Erythroblast (primary cell): ENCODE results near the gene S1PR1.

Experiments
- DNase-seq, 2 experiments: peaks; one replicate each; lab custom pipeline; 2025; lab: John Stamatoyannopoulos, UW
- GATA1 ChIP-seq: IDR thresholded peaks from 2 replicates; pipeline ENCODE4 v1.6.1; 2011; ENCODE audit warnings: low read depth, mild to moderate bottlenecking, control low read depth, low read length, moderate library complexity
- POLR2A ChIP-seq: IDR thresholded peaks from 2 replicates; pipeline ENCODE4 v1.6.1; 2011; ENCODE audit warnings: mild to moderate bottlenecking, low read length

Gene S1PR1

DNA sequence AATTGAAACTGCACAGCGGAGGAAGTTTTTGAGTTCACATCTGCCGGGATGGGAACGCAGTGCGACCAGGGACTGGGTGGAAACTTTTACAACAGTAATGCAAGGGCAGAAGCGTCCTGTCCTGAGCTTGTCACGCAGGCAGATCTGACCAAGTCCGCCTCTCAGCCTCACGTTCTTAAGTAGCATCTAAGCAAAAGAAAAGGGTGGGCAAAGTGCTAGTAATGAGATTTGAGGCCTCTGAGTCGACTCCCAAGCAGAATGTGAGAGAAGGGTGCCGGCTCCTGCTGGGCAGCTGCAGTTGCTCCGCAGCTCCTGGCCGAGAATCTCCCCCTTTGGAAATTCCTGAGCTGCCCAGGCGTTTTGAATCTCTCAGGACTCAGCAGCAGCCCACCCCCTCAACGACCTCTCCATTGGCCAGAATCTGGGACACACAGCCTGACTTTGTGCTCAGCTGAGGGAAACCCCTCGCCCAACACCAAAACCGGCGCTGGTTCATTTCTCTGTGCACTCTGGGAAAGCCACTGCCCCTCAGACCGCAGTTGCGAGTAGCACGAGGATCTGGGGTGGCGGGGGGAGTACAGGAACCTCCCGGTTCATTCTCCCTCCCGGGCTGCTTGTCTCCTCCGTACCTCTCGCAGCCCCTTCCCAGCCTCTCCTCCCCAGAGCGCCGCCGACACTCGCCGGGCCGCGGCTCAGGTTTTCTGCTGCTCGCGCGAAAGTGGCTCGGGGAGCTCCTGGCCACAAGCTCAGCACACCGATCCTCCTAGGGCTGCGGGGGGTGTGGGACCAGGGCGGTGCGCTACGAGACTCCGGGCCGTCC lies 913 bp upstream of the S1PR1 start:
- peak; percentile 16 to 25 for DNase-seq
- TF ChIP-seq GATA1 (no peak), POLR2A (no peak)

DNA sequence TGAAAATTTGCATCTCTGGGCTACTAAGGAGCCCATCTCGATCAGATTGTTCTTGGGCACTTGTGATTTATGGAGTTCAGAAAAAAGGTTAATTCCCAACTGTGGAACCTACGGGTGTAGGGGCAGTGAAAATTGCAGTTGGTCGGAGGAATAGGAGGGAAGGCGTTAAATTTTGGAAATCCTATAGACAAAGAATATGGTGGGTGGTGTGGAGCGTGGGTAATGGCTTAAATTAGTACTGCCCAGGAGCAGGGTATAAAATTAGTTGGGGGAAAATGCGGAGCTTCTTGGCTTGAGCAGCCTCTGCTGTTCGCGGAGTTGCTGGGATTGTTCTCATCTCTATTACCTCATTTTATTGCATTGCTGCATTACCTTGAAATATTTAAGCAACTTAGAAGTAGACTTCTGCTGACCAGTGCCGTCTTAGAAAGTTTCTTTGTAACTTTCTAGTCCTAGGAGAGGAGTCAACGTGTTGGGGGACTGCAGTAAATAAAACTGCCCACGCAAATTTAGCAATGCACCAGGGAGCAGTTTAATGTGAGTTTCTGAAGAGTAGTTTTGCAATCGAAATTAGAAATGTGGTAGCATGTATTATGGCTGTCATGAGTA lies 514 bp downstream of the S1PR1 start:
- TF ChIP-seq GATA1 (no peak), POLR2A (no peak)
- peak; percentile 16 to 22 for DNase-seq

DNA sequence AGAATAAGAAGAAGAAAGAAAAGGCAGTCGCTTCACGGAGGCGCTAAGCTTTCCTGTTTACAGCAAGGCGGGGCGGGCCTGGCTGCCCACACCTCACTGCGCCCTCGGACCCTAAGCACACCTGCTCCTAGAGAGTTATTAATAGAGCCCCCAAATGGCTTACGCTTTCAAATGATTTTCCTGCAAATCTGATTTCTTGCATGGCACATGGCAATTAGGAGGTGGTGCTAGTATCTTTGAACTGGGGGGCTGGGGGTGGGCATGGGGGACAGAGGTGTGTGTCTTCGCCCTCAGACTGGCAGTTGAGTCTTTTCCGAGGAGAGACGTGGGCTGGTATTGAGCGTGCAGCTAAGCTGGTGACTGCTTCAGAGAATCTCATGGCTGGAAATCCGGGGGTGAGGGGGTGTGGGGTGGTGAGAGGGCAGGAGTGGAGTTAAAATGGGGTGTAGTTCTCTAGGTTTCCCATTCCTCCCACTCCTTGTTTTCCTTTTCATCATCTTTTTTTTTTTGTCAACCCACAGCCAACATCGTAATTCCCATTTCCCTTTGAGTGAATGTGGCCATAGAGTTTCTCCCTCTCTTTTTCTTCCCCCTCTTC lies 1.3 kb downstream of the S1PR1 start:
- DNase-seq = no peak
- TF ChIP-seq POLR2A (no peak), GATA1 (no peak)

DNA sequence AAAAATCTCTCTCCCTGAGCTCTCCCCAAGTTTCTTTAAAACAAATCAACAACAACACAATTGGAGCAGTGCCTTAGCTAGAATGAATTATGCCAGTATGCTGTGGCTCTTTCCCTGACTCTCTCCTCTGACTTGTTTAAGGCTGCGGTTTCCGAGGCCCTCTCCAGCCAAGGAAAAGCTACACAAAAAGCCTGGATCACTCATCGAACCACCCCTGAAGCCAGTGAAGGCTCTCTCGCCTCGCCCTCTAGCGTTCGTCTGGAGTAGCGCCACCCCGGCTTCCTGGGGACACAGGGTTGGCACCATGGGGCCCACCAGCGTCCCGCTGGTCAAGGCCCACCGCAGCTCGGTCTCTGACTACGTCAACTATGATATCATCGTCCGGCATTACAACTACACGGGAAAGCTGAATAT lies 1.9 kb downstream of the S1PR1 start:
- DNase-seq = peak; percentile 66 to 82
- TF ChIP-seq GATA1 (no peak), POLR2A (no peak)

DNA sequence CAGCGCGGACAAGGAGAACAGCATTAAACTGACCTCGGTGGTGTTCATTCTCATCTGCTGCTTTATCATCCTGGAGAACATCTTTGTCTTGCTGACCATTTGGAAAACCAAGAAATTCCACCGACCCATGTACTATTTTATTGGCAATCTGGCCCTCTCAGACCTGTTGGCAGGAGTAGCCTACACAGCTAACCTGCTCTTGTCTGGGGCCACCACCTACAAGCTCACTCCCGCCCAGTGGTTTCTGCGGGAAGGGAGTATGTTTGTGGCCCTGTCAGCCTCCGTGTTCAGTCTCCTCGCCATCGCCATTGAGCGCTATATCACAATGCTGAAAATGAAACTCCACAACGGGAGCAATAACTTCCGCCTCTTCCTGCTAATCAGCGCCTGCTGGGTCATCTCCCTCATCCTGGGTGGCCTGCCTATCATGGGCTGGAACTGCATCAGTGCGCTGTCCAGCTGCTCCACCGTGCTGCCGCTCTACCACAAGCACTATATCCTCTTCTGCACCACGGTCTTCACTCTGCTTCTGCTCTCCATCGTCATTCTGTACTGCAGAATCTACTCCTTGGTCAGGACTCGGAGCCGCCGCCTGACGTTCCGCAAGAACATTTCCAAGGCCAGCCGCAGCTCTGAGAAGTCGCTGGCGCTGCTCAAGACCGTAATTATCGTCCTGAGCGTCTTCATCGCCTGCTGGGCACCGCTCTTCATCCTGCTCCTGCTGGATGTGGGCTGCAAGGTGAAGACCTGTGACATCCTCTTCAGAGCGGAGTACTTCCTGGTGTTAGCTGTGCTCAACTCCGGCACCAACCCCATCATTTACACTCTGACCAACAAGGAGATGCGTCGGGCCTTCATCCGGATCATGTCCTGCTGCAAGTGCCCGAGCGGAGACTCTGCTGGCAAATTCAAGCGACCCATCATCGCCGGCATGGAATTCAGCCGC lies 2.5 kb downstream of the S1PR1 start:
- no peak for TF ChIP-seq POLR2A
- TF ChIP-seq GATA1 = no peak
- DNase-seq = peak in 1 of 2 experiments; percentile 29

DNA sequence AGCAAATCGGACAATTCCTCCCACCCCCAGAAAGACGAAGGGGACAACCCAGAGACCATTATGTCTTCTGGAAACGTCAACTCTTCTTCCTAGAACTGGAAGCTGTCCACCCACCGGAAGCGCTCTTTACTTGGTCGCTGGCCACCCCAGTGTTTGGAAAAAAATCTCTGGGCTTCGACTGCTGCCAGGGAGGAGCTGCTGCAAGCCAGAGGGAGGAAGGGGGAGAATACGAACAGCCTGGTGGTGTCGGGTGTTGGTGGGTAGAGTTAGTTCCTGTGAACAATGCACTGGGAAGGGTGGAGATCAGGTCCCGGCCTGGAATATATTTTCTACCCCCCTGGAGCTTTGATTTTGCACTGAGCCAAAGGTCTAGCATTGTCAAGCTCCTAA lies 3.2 kb downstream of the S1PR1 start:
- no peak for DNase-seq
- TF ChIP-seq POLR2A = no peak
- no peak for TF ChIP-seq GATA1

DNA sequence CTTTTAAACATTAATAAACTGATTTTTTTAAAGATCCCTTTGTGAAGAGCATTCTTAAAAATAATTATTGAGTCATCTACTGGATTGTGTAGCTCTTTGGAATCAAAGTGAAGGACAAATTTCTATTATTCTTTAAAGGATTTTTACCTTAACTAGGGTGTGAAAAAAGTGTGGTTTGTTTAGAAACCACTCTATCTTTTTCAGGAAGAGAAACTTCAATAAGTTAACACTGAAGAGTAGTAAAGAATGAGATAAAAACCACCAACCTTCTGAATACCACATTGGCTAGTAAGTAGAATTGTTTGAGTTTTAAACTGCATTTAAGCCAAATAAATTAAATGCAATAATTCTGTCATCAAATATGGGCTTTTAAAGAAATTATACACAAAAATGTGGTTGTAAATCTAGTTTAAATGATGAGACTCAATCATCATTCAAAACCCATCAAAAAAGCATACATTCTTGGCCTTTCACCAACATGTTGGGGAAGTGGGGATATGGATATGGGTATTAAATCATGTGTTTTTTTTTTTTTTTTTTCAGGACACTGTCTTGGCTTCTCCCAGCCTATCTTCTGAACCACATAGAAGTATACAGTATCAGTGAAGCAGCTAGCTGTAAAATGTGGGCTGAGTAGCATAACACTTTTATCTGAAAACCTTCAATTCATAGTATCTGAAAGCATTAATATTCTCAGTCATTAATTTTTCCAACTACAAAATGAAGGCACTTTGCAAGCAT lies 4.8 kb downstream of the S1PR1 start:
- no peak for DNase-seq
- TF ChIP-seq GATA1 (no peak), POLR2A (no peak)

DNA sequence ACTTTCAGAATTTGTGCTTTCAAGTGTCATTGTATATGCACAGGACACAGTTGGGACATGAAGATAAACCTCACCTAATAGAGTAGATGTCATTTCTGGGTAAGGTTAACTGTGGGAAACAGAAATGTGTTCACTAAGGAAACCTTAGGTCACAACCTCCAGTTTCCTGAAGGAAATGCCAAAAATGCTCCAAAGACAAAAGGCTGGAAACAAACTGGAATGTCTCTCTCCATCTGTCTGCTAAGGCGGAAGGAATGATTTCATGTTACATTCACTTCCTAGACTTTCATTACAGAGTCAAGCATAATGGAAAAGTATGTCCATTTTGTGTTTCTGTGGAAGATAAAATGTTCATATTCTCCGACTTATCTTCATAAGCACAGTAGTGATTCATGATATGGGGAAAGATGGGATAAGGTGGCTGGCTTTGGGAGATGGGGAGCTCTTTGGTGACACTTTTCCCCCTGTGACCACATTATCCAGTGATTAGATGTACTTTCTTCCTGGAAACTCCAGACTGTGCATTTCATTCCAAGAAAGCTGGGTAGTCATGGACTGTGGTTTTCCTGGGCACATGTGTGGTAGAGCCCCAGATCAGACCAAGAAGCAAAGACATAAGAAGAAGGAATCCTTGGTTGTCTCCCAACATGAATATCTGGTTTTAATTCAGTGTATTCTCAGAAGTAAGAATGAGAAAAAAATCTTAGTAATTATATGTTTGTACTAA lies 5.7 kb downstream of the S1PR1 start:
- peak in 1 of 2 experiments; percentile 29 for DNase-seq
- TF ChIP-seq POLR2A (no peak), GATA1 (no peak)

DNA sequence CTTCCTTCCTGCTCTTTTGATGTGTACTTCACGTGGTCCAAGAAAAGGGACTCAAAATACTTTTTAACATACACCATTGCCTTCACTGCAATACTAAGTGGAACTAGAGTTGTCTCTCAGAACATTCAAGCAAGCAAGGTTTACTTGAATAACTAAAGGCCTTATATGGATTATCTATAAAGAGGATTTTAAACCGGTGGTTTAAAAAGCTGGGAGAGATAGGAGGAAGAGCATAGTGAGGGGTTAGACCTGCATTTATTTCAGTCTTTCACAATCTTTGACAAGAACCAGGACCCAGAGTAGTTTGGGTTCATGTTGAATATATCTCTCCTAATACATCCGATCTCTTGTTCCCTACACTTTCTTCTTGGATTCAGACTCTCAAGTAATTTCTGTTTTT lies 6.9 kb downstream of the S1PR1 start:
- DNase-seq = no peak
- TF ChIP-seq GATA1 = no peak
- no peak for TF ChIP-seq POLR2A

DNA sequence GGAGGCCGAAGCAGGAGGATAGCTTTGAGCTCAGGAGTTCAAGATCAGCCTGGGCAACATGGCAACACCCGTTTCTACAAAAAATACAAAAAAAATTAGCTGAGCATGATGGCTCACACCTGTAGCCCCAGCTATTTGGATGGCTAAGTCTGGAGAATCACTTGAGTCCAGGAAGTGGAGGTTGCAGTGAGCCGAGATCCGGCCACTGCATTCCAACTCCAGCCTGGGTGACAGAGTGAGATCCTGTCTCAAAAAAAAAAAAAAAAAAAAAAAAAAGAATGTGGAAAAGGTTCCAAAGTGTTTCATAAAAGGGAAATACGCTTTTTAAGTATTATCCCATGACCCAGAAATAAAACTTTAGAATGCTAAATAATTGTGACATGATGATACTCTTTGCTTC lies 8.0 kb downstream of the S1PR1 start:
- TF ChIP-seq POLR2A (no peak), GATA1 (no peak)
- no peak for DNase-seq

DNA sequence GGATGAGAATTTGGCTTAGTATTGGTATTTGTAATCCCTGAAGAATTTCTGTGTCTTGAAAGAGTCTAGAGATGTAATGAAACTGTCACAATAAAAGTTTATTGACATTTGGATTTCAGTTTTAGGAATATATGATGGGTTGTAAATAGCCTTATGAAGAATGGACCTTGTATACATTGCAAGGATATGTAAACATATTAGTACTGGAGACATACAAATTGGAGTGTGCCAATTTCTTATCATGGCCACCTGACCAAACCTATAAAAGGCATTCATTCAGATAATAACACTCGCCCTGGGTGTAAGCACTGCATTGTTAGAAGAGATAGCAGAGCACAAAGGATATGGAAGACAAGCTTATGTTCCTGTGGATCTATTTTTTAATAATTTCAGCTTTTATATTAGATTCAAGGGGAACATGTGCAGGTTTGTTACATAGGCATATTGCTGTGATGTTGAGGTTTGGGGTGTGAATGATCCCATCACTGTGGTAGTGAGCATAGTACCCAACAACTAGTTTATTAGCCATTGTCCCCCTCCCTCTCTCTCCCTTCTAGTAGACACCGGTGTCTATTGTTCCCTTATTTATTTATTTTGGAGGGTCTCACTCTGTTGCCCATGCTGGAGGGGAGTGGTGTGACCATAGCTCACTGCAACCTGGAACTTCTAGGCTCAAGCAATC lies 8.6 kb downstream of the S1PR1 start:
- DNase-seq = peak; percentile 50 to 86
- no peak for TF ChIP-seq GATA1
- TF ChIP-seq POLR2A = no peak
